Measurements from ENCODE around the gene TOMM40L. TPM values are rescaled to one million over a fixed set of nuclear protein-coding genes. Genes with fewer than 3 reads are reported as not detected.

The TOMM40L gene
- polyA plus RNA-seq = 32.5 and 40.1 TPM in 2 replicates
- 37.0 TPM in 2 replicates for polyA minus RNA-seq

- Histone ChIP-seq H3K9me3 (ENCODE audit: low read length) (no peaks in the 10 kb centered on the region), H3K79me2 (replicated peaks; ENCODE audit: insufficient read depth, low read length) (peaks cover 2% of the 10 kb centered on the region), H3K36me3 (ENCODE audit: insufficient read depth, low read length) (no peaks in the 10 kb centered on the region), H2AFZ (ENCODE audit: low read depth, low read length) (peak within 1 kb of the TSS; percentile 80), H4K20me1 (ENCODE audit: insufficient read depth) (no peaks in the 10 kb centered on the region), H3F3A (ENCODE audit: insufficient read depth, low read length, poor library complexity, severe bottlenecking) (no peaks in the 10 kb centered on the region), H3K4me2 (ENCODE audit: low read length) (peak within 1 kb of the TSS; percentile 59), H3K27me3 (ENCODE audit: insufficient read depth, low read depth, low read length) (no peaks in the 10 kb centered on the region), H3K4me3 (ENCODE audit: low read length) (peak within 1 kb of the TSS; percentile 73), H3K27ac (ENCODE audit: low read length) (peak within 1 kb of the TSS; percentile 51), H3K9ac (ENCODE audit: low read length) (peak within 1 kb of the TSS; percentile 79), H3K9me2 (ENCODE audit: insufficient read depth, low read length) (no peaks in the 10 kb centered on the region)
- TF ChIP-seq RAD21 (conservative IDR thresholded peaks at IDR 0.05) (peak; percentile 64), CTCF (IDR thresholded peaks at IDR 0.05; ENCODE audit: poor library complexity, severe bottlenecking) (peak; percentile 87), REST (IDR thresholded peaks at IDR 0.05; ENCODE audit: borderline replicate concordance) (peak; percentile 71), SMC3 (conservative IDR thresholded peaks at IDR 0.05; ENCODE audit: poor library complexity) (peak; percentile 81), POLR2AphosphoS5 (IDR thresholded peaks at IDR 0.05) (peak; percentile 81), TAF1 (IDR thresholded peaks at IDR 0.05; ENCODE audit: low read depth) (no peak), EP300 (conservative IDR thresholded peaks at IDR 0.05; ENCODE audit: poor library complexity, severe bottlenecking) (peak; percentile 35), EZH2 (IDR thresholded peaks at IDR 0.05; ENCODE audit: borderline replicate concordance, insufficient read depth, low read length, poor library complexity, severe bottlenecking) (no peak), MXI1 (conservative IDR thresholded peaks at IDR 0.05; ENCODE audit: poor library complexity, severe bottlenecking) (peak; percentile 94)
Measured at GRCh38 chr1:161225534-161226319, at the start of gene TOMM40L. Gene TOMM40L (plus strand): TSS chr1:161226060. CDS start chr1:161226490, 430 bp downstream.

DNA sequence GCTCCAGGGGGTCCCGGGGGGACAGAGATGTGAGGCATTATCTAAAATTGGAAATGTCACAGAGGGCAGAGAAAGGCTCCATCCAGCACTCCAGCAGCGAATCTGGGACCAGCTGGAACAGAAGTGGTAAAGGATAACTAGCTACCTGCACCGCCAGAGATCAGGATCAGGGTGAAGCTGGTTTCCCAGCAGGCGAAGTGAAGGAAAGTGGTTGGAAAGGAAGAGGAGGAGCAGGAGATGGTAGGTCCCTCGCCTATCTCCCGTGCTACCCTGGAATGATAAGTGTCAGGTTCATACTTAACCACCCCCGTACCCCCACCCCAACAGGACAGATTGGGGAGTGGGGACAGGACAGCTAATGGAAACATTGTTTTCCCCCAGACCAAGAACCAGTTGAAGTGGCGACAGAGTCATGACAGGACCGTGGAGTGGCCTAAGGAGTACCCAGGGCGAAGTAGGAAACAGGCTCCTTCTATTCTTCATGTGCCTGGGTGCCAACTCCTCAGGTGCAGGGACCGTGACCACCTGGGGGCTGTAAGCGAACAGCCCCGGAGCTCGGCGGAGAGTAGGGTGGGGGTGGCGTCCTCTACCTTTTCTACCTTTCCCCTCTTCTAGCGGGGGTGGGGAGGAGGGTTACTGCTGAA lies 49.3 kb upstream of the TOMM40L start:
- Histone ChIP-seq H3K4me3 (ENCODE audit: low read length) (peak overlapping the region; percentile 78), H3K9ac (ENCODE audit: low read length) (peak overlapping the region; percentile 81), H3K27me3 (ENCODE audit: insufficient read depth, low read depth, low read length) (no peaks in the 10 kb centered on the region), H4K20me1 (ENCODE audit: insufficient read depth) (no peaks in the 10 kb centered on the region), H3K9me2 (ENCODE audit: insufficient read depth, low read length) (no peaks in the 10 kb centered on the region), H3K79me2 (replicated peaks; ENCODE audit: insufficient read depth, low read length) (peaks cover 6% of the 10 kb centered on the region), H3K9me3 (ENCODE audit: low read length) (no peaks in the 10 kb centered on the region), H3F3A (ENCODE audit: insufficient read depth, low read length, poor library complexity, severe bottlenecking) (no peaks in the 10 kb centered on the region), H2AFZ (ENCODE audit: low read depth, low read length) (peak overlapping the region; percentile 61), H3K36me3 (ENCODE audit: insufficient read depth, low read length) (no peaks in the 10 kb centered on the region), H3K4me2 (ENCODE audit: low read length) (peak overlapping the region; percentile 81), H3K27ac (ENCODE audit: low read length) (peak overlapping the region; percentile 63)
- TF ChIP-seq EP300 (conservative IDR thresholded peaks at IDR 0.05; ENCODE audit: poor library complexity, severe bottlenecking) (no peak), RAD21 (conservative IDR thresholded peaks at IDR 0.05) (no peak), MXI1 (conservative IDR thresholded peaks at IDR 0.05; ENCODE audit: poor library complexity, severe bottlenecking) (no peak), POLR2AphosphoS5 (IDR thresholded peaks at IDR 0.05) (no peak)
